Heart right ventricle (tissue), 16 donors: ENCODE measurements around the gene KIAA0825. TPM values are rescaled to one million over a fixed set of nuclear protein-coding genes. Genes with fewer than 3 reads are reported as not detected.

Experiments used
- ATAC-seq, 8 donors: fragments of 200-7000 bp; cut with Tn5 transposase; one replicate each; pipeline ENCODE4 v1.9.1; 2020; ENCODE audit warnings: mild to moderate bottlenecking in 8 of 8, moderate library complexity in 8 of 8, moderate number of reproducible peaks in 1 of 8
- DNase-seq, 2 donors: peaks; one replicate each; pipeline ENCODE4 v3.0.0-alpha.2; 2020
- H3K27ac ChIP-seq, 10 donors: fragments of 200-600 bp; sonication (generic) in 2 of 10; one replicate each; pipeline versions ENCODE4 v1.5.0 to v1.8.0; 2020 to 2022; ENCODE audit warnings: mild to moderate bottlenecking in 3 of 10
- H3K27me3 ChIP-seq, 7 donors: fragments of 200-600 bp; one replicate each; pipeline ENCODE4 v1.8.0; 2021 to 2022; ENCODE audit warnings: mild to moderate bottlenecking in 2 of 7
- H3K36me3 ChIP-seq, 9 donors: fragments of 200-600 bp; sonication (generic) in 1 of 9; one replicate each; pipeline versions ENCODE4 v1.5.0 to v1.8.0; 2020 to 2022; ENCODE audit warnings: mild to moderate bottlenecking in 2 of 9
- H3K4me1 ChIP-seq, 9 donors: fragments of 200-600 bp; sonication (generic) in 1 of 9; one replicate each; pipeline versions ENCODE4 v1.5.0 to v1.8.0; 2020 to 2022; ENCODE audit warnings: mild to moderate bottlenecking in 4 of 9
- H3K4me3 ChIP-seq, 10 donors: fragments of 200-600 bp; sonication (generic) in 2 of 10; one replicate each; pipeline versions ENCODE4 v1.5.0 to v1.8.0; 2020 to 2022; ENCODE audit warnings: mild to moderate bottlenecking in 7 of 10, moderate library complexity in 2 of 10
- H3K9me3 ChIP-seq, 11 donors: fragments of 200-600 bp in 10 of 11; sonication (generic) in 2 of 11; one replicate each; pipeline versions ENCODE4 v1.5.0 to v1.8.0; 2013 to 2022; ENCODE audit warnings: mild to moderate bottlenecking in 2 of 11, control low read depth in 1 of 11, moderate library complexity in 1 of 11
- CTCF ChIP-seq, 9 donors: fragments of 200-600 bp; sonication (generic) in 2 of 9; IDR thresholded peaks; one replicate each; pipeline versions ENCODE4 v1.5.0 to v1.8.0; 2021 to 2022; ENCODE audit warnings: antibody characterized with exemption in 9 of 9, mild to moderate bottlenecking in 5 of 9, moderate library complexity in 1 of 9
- WGBS, 2 donors: extraction: QIAGEN DNeasy Blood & Tissue Kit; methylation state at CpG; one replicate each; pipeline ENCODE4 v1.1.7; 2013; ENCODE audit warnings: inconsistent platforms in 1 of 2; 5-methylcytosine and 5-hydroxymethylcytosine counted together
- intact Hi-C, 10 donors: fragments of 100-400 bp; cut with DNase I; formaldehyde crosslinking; loops; one replicate each; pipeline versions ENCODE4 v1.11.1 to v1.14.2; 2022
- polyA plus RNA-seq, 2 donors: library from polyadenylated mRNA; stranded (reverse); fragments of 200-250 nt; gene quantifications; one replicate each; pipeline ENCODE4 v1.2.3, GENCODE V29; 2013
- total RNA-seq, 10 donors: library from RNA; stranded (reverse); fragmentation: NEBNext Ultra II Directional in 3 of 10; extraction: Animal tissue kit (Norgen Biotek cat#: 25700) in 3 of 10; gene quantifications; one replicate each; pipeline versions ENCODE4 v1.2.1 to v1.2.4, GENCODE V29; 2021 to 2023
- donor health status: Arrhythmogenic right ventricular cardiomyopathy.
- donor health status: ischemic (EF 13 %, LVEDD 7.1; RV severe dilation, severe dysfunction).
- donor health status: healthy with polysubstance abuse.
- donor health status: DM: no; HTN: yes; CAD: no.
- donor health status: DM: no; HTN: no; CAD: no.
- donor health status: ischemic (EF 25% LVEDD 6.9; RV normal size, moderate dysfunction).
- donor health status: ischemic (EF 25% LVEDD 5.7; RV mildly dilated, moderate dysfunction).
- donor health status: healthy.
- donor health status: DM: yes; HTN: yes; CAD: no.
- donor health status: Ischemic cardiomyopathy.
- donor health status: ischemic (EF 35%, LVEDD 5.7; RV mildly dilated, moderate dysfunction).
- donor health status: nonischemic (EF 11% LVEDD 7.7; RV severe dilation, severe dysfunction).
- donor health status: DM: yes; HTN: yes; CAD: no.
- donor health status: PGD.
- donor health status: ischemic (EF 29% LVEDD 5.4; RV normal size, mild dysfunction).
- donor health status: nonischemic (EF 23%, LVEDD 6.1; RV moderate dilation, normal function).

The KIAA0825 gene
- total and polyA plus RNA-seq, 12 donors = 0.36 to 3.5 (median 2.4) TPM

GRCh38 chr5:94335936-94336335 lies 282.5 kb downstream of the KIAA0825 start:
- WGBS, 2 donors = 96 to 97% methylated on average over 2 of the region's 2 CpGs
- no peak for ATAC-seq
- no peak overlapping the region for H3K27ac ChIP-seq
- H3K9me3 ChIP-seq = peaks cover 0 to 4% (median 0%) of the 10 kb centered on the region in 11 donors
- H3K4me3 ChIP-seq = no peak overlapping the region
- no peaks in the 10 kb centered on the region for H3K36me3 ChIP-seq
- intact Hi-C loops = no loop called here
- TF ChIP-seq CTCF (IDR thresholded peaks at IDR 0.05) = no peak
- no peaks in the 10 kb centered on the region for H3K27me3 ChIP-seq
- no peaks in the 10 kb centered on the region for H3K4me1 ChIP-seq
- DNase-seq = no peak

GRCh38 chr5:94329115-94329514 lies 289.3 kb downstream of the KIAA0825 start:
- TF ChIP-seq CTCF (IDR thresholded peaks at IDR 0.05) = no peak
- DNase-seq = no peak
- 88 to 91% methylated on average over 1 of the region's 1 CpG for whole genome bisulfite sequencing, 2 donors
- Histone ChIP-seq H3K4me1 (no peaks in the 10 kb centered on the region), H3K9me3 (peaks cover 0 to 29% (median 15%) of the 10 kb centered on the region in 11 donors), H3K27ac (no peak overlapping the region), H3K4me3 (no peak overlapping the region), H3K36me3 (no peaks in the 10 kb centered on the region), H3K27me3 (no peaks in the 10 kb centered on the region)
- no peak for ATAC-seq
- intact Hi-C loops = no loop called here

GRCh38 chr5:94326586-94326985 lies 291.8 kb downstream of the KIAA0825 start:
- no peak for ATAC-seq
- 93 to 97% methylated on average over 5 of the region's 5 CpGs for WGBS, 2 donors

GRCh38 chr5:94316916-94317838 lies 301.2 kb downstream of the KIAA0825 start:
- Histone ChIP-seq H3K9me3 (no peaks in the 10 kb centered on the region), H3K4me1 (peaks cover 0 to 7% (median 0%) of the 10 kb centered on the region in 9 donors), H3K36me3 (no peaks in the 10 kb centered on the region), H3K27me3 (no peaks in the 10 kb centered on the region), H3K27ac (no peak overlapping the region), H3K4me3 (no peak overlapping the region)
- intact Hi-C loops = no loop called here
- whole genome bisulfite sequencing, 2 donors = 55 to 63% methylated on average over 6 of the region's 6 CpGs
- DNase-seq = no peak
- TF ChIP-seq CTCF (IDR thresholded peaks at IDR 0.05) = no peak
- peak in 1 of 8 donors; percentile 48 for ATAC-seq

More at GRCh38 chr5:94326586-94326985, 291.8 kb downstream of the KIAA0825 start:
- no peak for TF ChIP-seq CTCF (IDR thresholded peaks at IDR 0.05)
- H3K9me3 ChIP-seq = peaks cover 0 to 29% (median 15%) of the 10 kb centered on the region in 11 donors
- no peak overlapping the region for H3K27ac ChIP-seq
- intact Hi-C loops = no loop called here
- H3K27me3 ChIP-seq = no peaks in the 10 kb centered on the region
- H3K4me1 ChIP-seq = no peaks in the 10 kb centered on the region
- H3K4me3 ChIP-seq = no peak overlapping the region
- DNase-seq = no peak
- no peaks in the 10 kb centered on the region for H3K36me3 ChIP-seq
